Mesenchymal stem cell (in vitro differentiated cells and primary cell): Measurements from ENCODE around the gene GRK4.

Experiments used
- DNase-seq: peaks from one replicate; pipeline ENCODE4 v3.0.0-alpha.2; 2013
- H2AFZ ChIP-seq: one replicate; pipeline ENCODE4 v1.6.1; 2013; ENCODE audit warnings: low read depth, mild to moderate bottlenecking, control low read depth, inconsistent platforms, low read length, moderate library complexity
- H2AK5ac ChIP-seq: 2 replicates; pipeline ENCODE4 v1.6.1; 2013; ENCODE audit warnings: low read length, moderate library complexity, mild to moderate bottlenecking, inconsistent platforms; ENCODE audit not compliant: severe bottlenecking
- H2BK120ac ChIP-seq: one replicate; pipeline ENCODE4 v1.6.1; 2013; ENCODE audit warnings: low read depth, mild to moderate bottlenecking, inconsistent platforms, low read length, moderate library complexity
- H2BK12ac ChIP-seq, 2 experiments: one replicate each; pipeline ENCODE4 v1.6.1; 2013; ENCODE audit warnings: inconsistent platforms in 2 of 2, low read length in 2 of 2, mild to moderate bottlenecking in 2 of 2, moderate library complexity in 2 of 2, control low read depth in 1 of 2
- H2BK15ac ChIP-seq: one replicate; pipeline ENCODE4 v1.6.1; 2013; ENCODE audit warnings: mild to moderate bottlenecking, low read depth, inconsistent platforms; ENCODE audit not compliant: poor library complexity, severe bottlenecking
- H2BK5ac ChIP-seq: 2 replicates; pipeline ENCODE4 v1.6.1; 2013; ENCODE audit warnings: low read depth, mild to moderate bottlenecking, low read length, control low read depth, inconsistent platforms; ENCODE audit not compliant: poor library complexity, severe bottlenecking
- H3K14ac ChIP-seq, 2 experiments: one replicate each; pipeline ENCODE4 v1.6.1; 2013; ENCODE audit warnings: inconsistent platforms in 2 of 2, low read length in 2 of 2, control low read depth in 1 of 2, mild to moderate bottlenecking in 1 of 2, moderate library complexity in 1 of 2
- H3K18ac ChIP-seq, 2 experiments: one replicate each; pipeline ENCODE4 v1.6.1; 2013; ENCODE audit warnings: inconsistent platforms in 2 of 2, low read length in 2 of 2, control low read depth in 1 of 2, low read depth in 1 of 2, mild to moderate bottlenecking in 1 of 2
- H3K23ac ChIP-seq, 2 experiments: one replicate each; pipeline ENCODE4 v1.6.1; 2013; ENCODE audit warnings: inconsistent platforms in 2 of 2, low read length in 2 of 2, mild to moderate bottlenecking in 2 of 2, moderate library complexity in 2 of 2, control low read depth in 1 of 2
- H3K27ac ChIP-seq: 2 replicates; pipeline ENCODE4 v1.5.1; 2013; ENCODE audit warnings: mild to moderate bottlenecking, moderate library complexity, low read length, control low read depth, inconsistent platforms; ENCODE audit not compliant: poor library complexity, severe bottlenecking
- H3K27me3 ChIP-seq, 2 experiments: 2 replicates each; pipeline versions ENCODE4 v1.6.1 to v1.7.0; 2013; ENCODE audit warnings: low read length in 2 of 2, mild to moderate bottlenecking in 2 of 2, moderate library complexity in 2 of 2, control low read depth in 1 of 2, inconsistent platforms in 1 of 2; ENCODE audit not compliant: control insufficient read depth in 1 of 2, insufficient read depth in 1 of 2
- H3K36me3 ChIP-seq, 2 experiments: 2 replicates each; pipeline versions ENCODE4 v1.6.1 to v1.7.0; 2013; ENCODE audit warnings: low read length in 2 of 2, control low read depth in 1 of 2, inconsistent platforms in 1 of 2, low read depth in 1 of 2, mild to moderate bottlenecking in 1 of 2; ENCODE audit not compliant: insufficient read depth in 2 of 2, control insufficient read depth in 1 of 2
- H3K4ac ChIP-seq, 2 experiments: one replicate each; pipeline ENCODE4 v1.6.1; 2013; ENCODE audit warnings: inconsistent platforms in 2 of 2, low read length in 2 of 2, mild to moderate bottlenecking in 2 of 2, moderate library complexity in 2 of 2, control low read depth in 1 of 2, low read depth in 1 of 2
- H3K4me1 ChIP-seq: 2 replicates; pipeline ENCODE4 v1.6.1; 2013; ENCODE audit warnings: low read depth, low read length, control low read depth; ENCODE audit not compliant: control insufficient read depth, insufficient read depth
- H3K4me2 ChIP-seq: 2 replicates; pipeline ENCODE4 v1.6.1; 2013; ENCODE audit warnings: low read length, mild to moderate bottlenecking, inconsistent platforms; ENCODE audit not compliant: poor library complexity, severe bottlenecking
- H3K4me3 ChIP-seq, 2 experiments: 2 replicates each; pipeline versions ENCODE4 v1.5.1 to v1.7.0; 2013; ENCODE audit warnings: low read length in 2 of 2, mild to moderate bottlenecking in 2 of 2, control low read depth in 1 of 2, low read depth in 1 of 2; ENCODE audit not compliant: insufficient read depth in 1 of 2
- H3K79me1 ChIP-seq: replicated peaks from 2 replicates; pipeline ENCODE4 v1.6.1; 2013; ENCODE audit warnings: mild to moderate bottlenecking, control low read depth, low read length, inconsistent platforms; ENCODE audit not compliant: poor library complexity, severe bottlenecking
- H3K9ac ChIP-seq: 2 replicates; pipeline ENCODE4 v1.7.0; 2013; ENCODE audit warnings: mild to moderate bottlenecking, low read length, moderate library complexity
- H3K9me3 ChIP-seq: 2 replicates; pipeline ENCODE4 v1.7.0; 2013; ENCODE audit warnings: mild to moderate bottlenecking, low read length; ENCODE audit not compliant: control insufficient read depth
- H4K8ac ChIP-seq: one replicate; pipeline ENCODE4 v1.6.1; 2013; ENCODE audit warnings: inconsistent platforms, mild to moderate bottlenecking, low read length, moderate library complexity
- H4K91ac ChIP-seq: one replicate; pipeline ENCODE4 v1.6.1; 2013; ENCODE audit warnings: mild to moderate bottlenecking, low read length, inconsistent platforms
- WGBS: methylation state at CpG from one replicate; pipeline ENCODE4 v1.1.7; 2013; ENCODE audit warnings: mixed read lengths; 5-methylcytosine and 5-hydroxymethylcytosine counted together

Gene GRK4

DNA sequence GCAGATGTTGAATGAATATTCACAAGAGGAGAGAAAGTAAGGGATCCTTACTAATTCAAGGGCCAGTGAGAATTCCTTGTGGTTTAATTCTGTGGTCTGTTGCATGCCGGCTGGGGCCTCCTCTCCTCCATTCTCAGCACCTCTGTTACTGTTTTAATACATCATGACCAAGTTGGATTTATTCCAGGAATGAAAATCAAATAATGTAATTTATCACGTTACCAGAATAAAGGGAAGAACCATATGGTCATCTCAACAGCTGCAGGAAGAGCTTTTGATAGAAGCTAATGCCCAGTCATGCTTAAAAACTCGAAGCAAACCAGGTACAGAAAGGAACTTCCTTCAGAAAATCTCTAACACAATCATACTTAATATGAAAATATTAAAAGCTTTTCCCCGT lies 54.1 kb downstream of the GRK4 start:
- H3K4me1 ChIP-seq = peaks cover 2% of the 10 kb centered on the region
- no peak overlapping the region for H2AFZ ChIP-seq
- no peak overlapping the region for H3K27ac ChIP-seq
- no peak overlapping the region for H3K9ac ChIP-seq
- peaks cover 0 to 7% of the 10 kb centered on the region in 2 experiments for H3K36me3 ChIP-seq
- no peak overlapping the region for H2BK12ac ChIP-seq
- no peak overlapping the region for H2BK5ac ChIP-seq
- no peak overlapping the region for H3K14ac ChIP-seq
- H3K4me2 ChIP-seq = no peak overlapping the region
- no peak overlapping the region for H2AK5ac ChIP-seq
- no peak overlapping the region for H3K18ac ChIP-seq
- H2BK120ac ChIP-seq = no peak overlapping the region
- no peak overlapping the region for H3K4ac ChIP-seq
- H3K27me3 ChIP-seq = peaks cover 0 to 12% of the 10 kb centered on the region in 2 experiments
- WGBS = 65% methylated on average over 3 of the region's 4 CpGs
- DNase-seq = no peak
- no peaks in the 10 kb centered on the region for H3K79me1 ChIP-seq
- no peak overlapping the region for H3K23ac ChIP-seq
- no peaks in the 10 kb centered on the region for H3K9me3 ChIP-seq
- H4K91ac ChIP-seq = no peak overlapping the region
- no peak overlapping the region for H2BK15ac ChIP-seq
- H4K8ac ChIP-seq = no peak overlapping the region
- no peak overlapping the region for H3K4me3 ChIP-seq

DNA sequence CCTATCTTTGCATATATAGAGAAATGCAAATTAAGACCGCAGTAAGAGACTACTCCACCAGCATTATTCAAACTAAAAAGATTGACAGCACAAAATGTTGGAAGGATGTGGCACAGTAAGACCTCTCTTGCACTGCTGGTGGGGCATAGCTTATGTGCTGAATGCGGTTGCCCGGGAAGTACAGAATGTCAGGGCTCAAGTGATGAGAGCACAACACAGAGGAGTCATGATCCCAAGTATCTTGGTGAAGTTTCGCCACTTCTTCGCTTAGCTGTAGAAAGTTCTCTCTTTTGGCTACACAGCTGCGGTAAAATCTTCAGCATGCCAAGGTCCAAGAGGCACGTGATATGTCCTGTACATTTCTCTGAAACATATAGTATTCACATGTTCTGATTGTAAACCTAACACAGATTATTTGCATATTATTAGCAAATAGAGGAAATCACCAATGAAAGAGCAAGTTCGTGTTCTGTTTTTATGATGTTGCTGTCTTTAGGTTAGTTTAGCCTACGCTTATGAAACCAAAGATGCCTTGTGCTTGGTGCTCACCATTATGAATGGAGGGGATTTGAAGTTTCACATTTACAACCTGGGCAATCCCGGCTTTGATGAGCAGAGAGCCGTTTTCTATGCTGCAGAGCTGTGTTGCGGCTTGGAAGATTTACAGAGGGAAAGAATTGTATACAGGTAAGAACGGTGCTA lies 55.9 kb downstream of the GRK4 start:
- H2AK5ac ChIP-seq = no peak overlapping the region
- no peak overlapping the region for H3K18ac ChIP-seq
- H2BK120ac ChIP-seq = no peak overlapping the region
- no peak overlapping the region for H2BK15ac ChIP-seq
- H3K23ac ChIP-seq = no peak overlapping the region
- H3K14ac ChIP-seq = no peak overlapping the region
- H3K4me3 ChIP-seq = no peak overlapping the region
- no peak overlapping the region for H3K4me2 ChIP-seq
- DNase-seq = no peak
- H3K36me3 ChIP-seq = peaks cover 0 to 7% of the 10 kb centered on the region in 2 experiments
- no peak overlapping the region for H3K4ac ChIP-seq
- no peak overlapping the region for H3K27ac ChIP-seq
- no peak overlapping the region for H2BK12ac ChIP-seq
- no peak overlapping the region for H2BK5ac ChIP-seq
- WGBS = 92% methylated on average over 12 of the region's 13 CpGs
- H4K8ac ChIP-seq = no peak overlapping the region
- no peak overlapping the region for H2AFZ ChIP-seq
- peaks cover 0 to 20% of the 10 kb centered on the region in 2 experiments for H3K27me3 ChIP-seq
- H3K79me1 ChIP-seq = no peaks in the 10 kb centered on the region
- peaks cover 9% of the 10 kb centered on the region for H3K9me3 ChIP-seq
- no peak overlapping the region for H4K91ac ChIP-seq
- no peak overlapping the region for H3K9ac ChIP-seq
- peaks cover 2% of the 10 kb centered on the region for H3K4me1 ChIP-seq

DNA sequence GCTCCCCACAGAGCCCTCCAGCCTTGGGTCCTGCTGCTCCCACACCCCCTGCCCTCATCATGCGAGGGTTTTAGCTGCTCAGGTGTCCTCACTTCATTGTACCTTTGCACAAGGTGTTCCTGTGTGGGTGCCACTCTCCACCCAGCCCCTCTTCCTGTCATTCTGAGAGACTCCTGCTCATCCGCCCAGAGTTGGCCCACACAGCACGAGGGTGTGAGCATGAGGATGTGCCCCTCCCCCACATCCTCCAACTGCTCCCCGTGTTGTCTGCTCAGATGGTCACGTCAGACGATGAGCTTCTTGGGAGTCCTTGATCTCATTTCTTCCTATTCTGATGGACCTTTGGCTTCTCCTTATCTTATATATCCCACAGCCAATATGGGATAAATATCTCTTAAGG lies 57.8 kb downstream of the GRK4 start:
- WGBS = 64% methylated on average over 6 of the region's 6 CpGs
- no peak overlapping the region for H2BK5ac ChIP-seq
- no peak overlapping the region for H2BK12ac ChIP-seq
- no peak overlapping the region for H3K18ac ChIP-seq
- H3K36me3 ChIP-seq = peaks cover 0 to 7% of the 10 kb centered on the region in 2 experiments
- no peak for DNase-seq
- no peak overlapping the region for H2AK5ac ChIP-seq
- no peak overlapping the region for H4K8ac ChIP-seq
- H3K9ac ChIP-seq = no peak overlapping the region
- no peak overlapping the region for H2AFZ ChIP-seq
- H3K23ac ChIP-seq = peak overlapping the region in 1 of 2 experiments; percentile 53
- H3K27me3 ChIP-seq = peaks cover 0 to 20% of the 10 kb centered on the region in 2 experiments
- peaks cover 2% of the 10 kb centered on the region for H3K4me1 ChIP-seq
- H3K79me1 ChIP-seq = no peaks in the 10 kb centered on the region
- no peak overlapping the region for H3K27ac ChIP-seq
- no peak overlapping the region for H3K4me3 ChIP-seq
- peaks cover 9% of the 10 kb centered on the region for H3K9me3 ChIP-seq
- no peak overlapping the region for H2BK15ac ChIP-seq
- H3K14ac ChIP-seq = no peak overlapping the region
- no peak overlapping the region for H4K91ac ChIP-seq
- no peak overlapping the region for H3K4me2 ChIP-seq
- H2BK120ac ChIP-seq = no peak overlapping the region
- no peak overlapping the region for H3K4ac ChIP-seq

DNA sequence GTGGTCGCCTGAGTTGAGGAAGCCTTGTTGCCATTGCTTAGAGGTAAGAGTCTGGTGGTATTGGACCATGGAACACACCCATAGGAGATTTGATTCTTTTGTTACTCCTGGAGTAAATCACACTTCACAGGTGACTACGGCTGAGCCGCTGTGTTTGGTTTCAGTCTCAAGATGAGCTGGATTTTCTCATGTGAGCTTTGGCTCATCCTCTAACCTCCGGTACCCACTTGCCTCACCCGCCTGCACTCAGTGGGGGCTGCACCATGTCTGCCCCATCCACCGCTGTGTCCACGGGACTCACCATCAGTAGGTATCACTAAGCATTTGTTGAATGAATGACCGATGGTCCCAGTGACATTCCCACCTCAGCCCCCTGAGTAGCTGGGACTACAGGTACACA lies 58.3 kb downstream of the GRK4 start:
- Histone ChIP-seq H4K91ac (no peak overlapping the region), H2BK120ac (no peak overlapping the region), H4K8ac (no peak overlapping the region), H3K4me3 (no peak overlapping the region), H3K27me3 (peaks cover 0 to 20% of the 10 kb centered on the region in 2 experiments), H3K14ac (no peak overlapping the region), H3K4me1 (peaks cover 2% of the 10 kb centered on the region), H3K9ac (no peak overlapping the region), H2AK5ac (no peak overlapping the region), H2BK12ac (no peak overlapping the region), H3K18ac (no peak overlapping the region), H2AFZ (no peak overlapping the region), H3K27ac (no peak overlapping the region), H2BK15ac (no peak overlapping the region), H3K79me1 (no peaks in the 10 kb centered on the region), H3K23ac (no peak overlapping the region), H3K4me2 (no peak overlapping the region), H3K9me3 (peaks cover 9% of the 10 kb centered on the region), H3K36me3 (peaks cover 0 to 7% of the 10 kb centered on the region in 2 experiments), H2BK5ac (no peak overlapping the region), H3K4ac (no peak overlapping the region)
- WGBS = 90% methylated on average over 8 of the region's 8 CpGs
- DNase-seq = no peak
